Vagina (tissue), 2 donors: ENCODE measurements around the gene GPC1.

ENCODE experiments used
- POLR2AphosphoS5 ChIP-seq, 2 donors: sonication (generic); formaldehyde crosslinking; IDR thresholded peaks; one replicate each; pipeline ENCODE4 v1.9.0; 2017; ENCODE audit warnings: antibody characterized with exemption in 2 of 2, mild to moderate bottlenecking in 2 of 2, low read depth in 1 of 2; ENCODE audit not compliant: insufficient read depth in 1 of 2
- TF ChIP-seq, protein P1 (sequence below), 3 experiments: fragments of 450-650 bp in 2 of 3; fragments of 200-600 bp in 1 of 3; sonication (generic) in 1 of 3; IDR thresholded peaks; one replicate each; pipeline ENCODE4 v1.5.1; 2017 to 2019; ENCODE audit warnings: antibody characterized with exemption in 3 of 3, mild to moderate bottlenecking in 2 of 3, moderate library complexity in 2 of 3

- TF ChIP-seq, protein P1, sequence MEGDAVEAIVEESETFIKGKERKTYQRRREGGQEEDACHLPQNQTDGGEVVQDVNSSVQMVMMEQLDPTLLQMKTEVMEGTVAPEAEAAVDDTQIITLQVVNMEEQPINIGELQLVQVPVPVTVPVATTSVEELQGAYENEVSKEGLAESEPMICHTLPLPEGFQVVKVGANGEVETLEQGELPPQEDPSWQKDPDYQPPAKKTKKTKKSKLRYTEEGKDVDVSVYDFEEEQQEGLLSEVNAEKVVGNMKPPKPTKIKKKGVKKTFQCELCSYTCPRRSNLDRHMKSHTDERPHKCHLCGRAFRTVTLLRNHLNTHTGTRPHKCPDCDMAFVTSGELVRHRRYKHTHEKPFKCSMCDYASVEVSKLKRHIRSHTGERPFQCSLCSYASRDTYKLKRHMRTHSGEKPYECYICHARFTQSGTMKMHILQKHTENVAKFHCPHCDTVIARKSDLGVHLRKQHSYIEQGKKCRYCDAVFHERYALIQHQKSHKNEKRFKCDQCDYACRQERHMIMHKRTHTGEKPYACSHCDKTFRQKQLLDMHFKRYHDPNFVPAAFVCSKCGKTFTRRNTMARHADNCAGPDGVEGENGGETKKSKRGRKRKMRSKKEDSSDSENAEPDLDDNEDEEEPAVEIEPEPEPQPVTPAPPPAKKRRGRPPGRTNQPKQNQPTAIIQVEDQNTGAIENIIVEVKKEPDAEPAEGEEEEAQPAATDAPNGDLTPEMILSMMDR (IDR thresholded peaks at IDR 0.05), result no peak
- TF ChIP-seq POLR2AphosphoS5 (IDR thresholded peaks at IDR 0.05; ENCODE audit: insufficient read depth in 1 of 2, low read depth in 1 of 2), result peak in 1 of 2 donors; percentile 15
Observed at GRCh38 chr2:240454106-240454901, 18.8 kb downstream of the GPC1 start.
